Measurements from ENCODE around the gene CDH3. TPM values are rescaled to one million over a fixed set of nuclear protein-coding genes. Genes with fewer than 3 reads are reported as not detected.

Gene CDH3
- total RNA-seq, 1 experiment from 2014 or later: not detected

DNA sequence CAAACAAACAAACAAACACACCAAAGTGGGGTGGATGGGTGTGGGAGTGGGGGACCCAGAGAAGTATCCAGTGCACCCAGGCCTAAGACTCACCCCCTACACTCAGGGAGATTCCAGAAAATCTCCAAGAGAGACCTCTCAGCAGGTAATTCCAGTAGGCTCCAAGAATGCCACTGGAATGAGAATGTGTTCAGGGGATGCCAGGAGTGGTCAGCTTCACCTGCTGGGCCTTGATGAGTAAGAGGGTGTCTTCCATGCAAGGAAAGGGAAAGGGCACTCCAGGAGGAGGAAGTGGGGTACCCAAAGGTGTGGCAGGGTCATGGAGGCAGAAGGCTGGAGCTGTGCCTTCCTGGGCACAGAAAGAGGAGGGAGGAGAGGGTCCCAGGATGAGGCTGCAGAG is 101.8 kb downstream of the CDH3 start:
- no TSS peak for BruUV-seq (replicated peaks)
- CTCF ChIA-PET: no interaction called here
- intact Hi-C loops (cut with micrococcal nuclease; ENCODE audit: unreplicated experiment): no loop called here

DNA sequence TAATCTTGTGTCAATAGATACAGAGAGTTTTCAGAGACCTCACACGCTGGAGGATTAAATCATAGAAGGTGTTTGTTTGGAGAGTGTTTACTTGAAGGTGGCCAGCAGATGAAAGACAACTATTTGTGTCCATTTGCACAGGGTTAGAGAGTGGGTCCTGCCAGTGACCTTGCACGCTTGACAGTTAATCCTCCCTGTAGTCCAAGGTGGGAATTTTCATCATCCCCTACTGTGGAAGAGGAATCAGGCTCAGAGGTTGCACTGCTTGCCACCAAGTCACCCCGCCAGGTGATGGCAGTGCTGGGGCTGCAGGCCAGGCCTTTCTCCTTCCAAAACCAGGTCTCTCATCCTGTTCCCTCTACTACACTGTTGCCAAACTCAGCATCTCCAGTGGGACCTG is 104.3 kb downstream of the CDH3 start:
- no peak overlapping the region for H3K4me3 ChIP-seq (ENCODE audit: low read depth, low read length, poor library complexity, severe bottlenecking)
- no TSS peak for BruUV-seq (replicated peaks)
- intact Hi-C loops (cut with micrococcal nuclease; ENCODE audit: unreplicated experiment): no loop called here

More for the DNA sequence above, 101.8 kb downstream of the CDH3 start:
- no peak for TF ChIP-seq EZH2 (IDR thresholded peaks at IDR 0.05; ENCODE audit: borderline replicate concordance, low read depth, low read length, poor library complexity, severe bottlenecking)
- TF ChIP-seq, protein P1, sequence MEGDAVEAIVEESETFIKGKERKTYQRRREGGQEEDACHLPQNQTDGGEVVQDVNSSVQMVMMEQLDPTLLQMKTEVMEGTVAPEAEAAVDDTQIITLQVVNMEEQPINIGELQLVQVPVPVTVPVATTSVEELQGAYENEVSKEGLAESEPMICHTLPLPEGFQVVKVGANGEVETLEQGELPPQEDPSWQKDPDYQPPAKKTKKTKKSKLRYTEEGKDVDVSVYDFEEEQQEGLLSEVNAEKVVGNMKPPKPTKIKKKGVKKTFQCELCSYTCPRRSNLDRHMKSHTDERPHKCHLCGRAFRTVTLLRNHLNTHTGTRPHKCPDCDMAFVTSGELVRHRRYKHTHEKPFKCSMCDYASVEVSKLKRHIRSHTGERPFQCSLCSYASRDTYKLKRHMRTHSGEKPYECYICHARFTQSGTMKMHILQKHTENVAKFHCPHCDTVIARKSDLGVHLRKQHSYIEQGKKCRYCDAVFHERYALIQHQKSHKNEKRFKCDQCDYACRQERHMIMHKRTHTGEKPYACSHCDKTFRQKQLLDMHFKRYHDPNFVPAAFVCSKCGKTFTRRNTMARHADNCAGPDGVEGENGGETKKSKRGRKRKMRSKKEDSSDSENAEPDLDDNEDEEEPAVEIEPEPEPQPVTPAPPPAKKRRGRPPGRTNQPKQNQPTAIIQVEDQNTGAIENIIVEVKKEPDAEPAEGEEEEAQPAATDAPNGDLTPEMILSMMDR (conservative IDR thresholded peaks at IDR 0.05; ENCODE audit: low read depth, low read length): no peak
- Histone ChIP-seq H3K9me3 (ENCODE audit: low read depth, low read length, poor library complexity, severe bottlenecking) (no peaks in the 10 kb centered on the region), H3K4me1 (ENCODE audit: insufficient read depth, low read length, poor library complexity, severe bottlenecking) (no peaks in the 10 kb centered on the region), H3K4me3 (ENCODE audit: low read depth, low read length, poor library complexity, severe bottlenecking) (no peak overlapping the region), H3K27me3 (replicated peaks; ENCODE audit: insufficient read depth, low read depth, low read length, poor library complexity) (no peaks in the 10 kb centered on the region), H3K36me3 (ENCODE audit: insufficient read depth, low read length, poor library complexity, severe bottlenecking) (no peaks in the 10 kb centered on the region), H3K27ac (ENCODE audit: low read depth, low read length, poor library complexity, severe bottlenecking) (no peak overlapping the region)
- DNase-seq (ENCODE audit: low spot score): no peak
- POLR2A ChIA-PET (ENCODE audit: low non-redundant PET): no interaction called here

More for the DNA sequence above, 104.3 kb downstream of the CDH3 start:
- Histone ChIP-seq H3K27me3 (replicated peaks; ENCODE audit: insufficient read depth, low read depth, low read length, poor library complexity) (no peaks in the 10 kb centered on the region), H3K4me1 (ENCODE audit: insufficient read depth, low read length, poor library complexity, severe bottlenecking) (no peaks in the 10 kb centered on the region), H3K36me3 (ENCODE audit: insufficient read depth, low read length, poor library complexity, severe bottlenecking) (no peaks in the 10 kb centered on the region), H3K27ac (ENCODE audit: low read depth, low read length, poor library complexity, severe bottlenecking) (no peak overlapping the region), H3K9me3 (ENCODE audit: low read depth, low read length, poor library complexity, severe bottlenecking) (no peaks in the 10 kb centered on the region)
- ChIA-PET POLR2A (ENCODE audit: low non-redundant PET) (no interaction called here), CTCF (no interaction called here)
- TF ChIP-seq EZH2 (IDR thresholded peaks at IDR 0.05; ENCODE audit: borderline replicate concordance, low read depth, low read length, poor library complexity, severe bottlenecking): no peak
- TF ChIP-seq, protein P1 (conservative IDR thresholded peaks at IDR 0.05; ENCODE audit: low read depth, low read length): no peak
- no peak for DNase-seq (ENCODE audit: low spot score)

Other genes starting within 250 kb of the CDH3 start
- gene SMPD3, start 196.8 kb upstream of the CDH3 start, total RNA-seq (2021): 0.17 and 0.70 TPM in 2 replicates
- gene ZFP90, start 106.0 kb upstream of the CDH3 start, total RNA-seq (2021): 17.5 and 25.7 TPM in 2 replicates
- gene CDH1, start 92.0 kb downstream of the CDH3 start, total RNA-seq (2021): 0.06 and 0.87 TPM in 2 replicates
- gene TANGO6, start 198.2 kb downstream of the CDH3 start, total RNA-seq (2021): 15.8 and 18.0 TPM in 2 replicates